ENCODE data around the gene ANTXR1. TPM values are rescaled to one million over a fixed set of nuclear protein-coding genes. Genes with fewer than 3 reads are reported as not detected.

ANTXR1 gene
- total RNA-seq, 1 donor from 2014 or later = 73.4 TPM

- no peaks in the 10 kb centered on the region for H3K27me3 Mint-ChIP-seq
- H3K27ac Mint-ChIP-seq = no peak overlapping the region
- H3K4me1 Mint-ChIP-seq (ENCODE audit: low read depth) = no peaks in the 10 kb centered on the region
- no peak for DNase-seq (ENCODE audit: low spot score, unreplicated experiment)
- H3K9me3 Mint-ChIP-seq (ENCODE audit: low read depth) = no peaks in the 10 kb centered on the region
- H3K4me3 Mint-ChIP-seq (ENCODE audit: low read depth) = no peak overlapping the region
- H3K36me3 Mint-ChIP-seq (ENCODE audit: insufficient read depth) = peaks cover 2% of the 10 kb centered on the region
- TF ChIP-seq, protein P1, sequence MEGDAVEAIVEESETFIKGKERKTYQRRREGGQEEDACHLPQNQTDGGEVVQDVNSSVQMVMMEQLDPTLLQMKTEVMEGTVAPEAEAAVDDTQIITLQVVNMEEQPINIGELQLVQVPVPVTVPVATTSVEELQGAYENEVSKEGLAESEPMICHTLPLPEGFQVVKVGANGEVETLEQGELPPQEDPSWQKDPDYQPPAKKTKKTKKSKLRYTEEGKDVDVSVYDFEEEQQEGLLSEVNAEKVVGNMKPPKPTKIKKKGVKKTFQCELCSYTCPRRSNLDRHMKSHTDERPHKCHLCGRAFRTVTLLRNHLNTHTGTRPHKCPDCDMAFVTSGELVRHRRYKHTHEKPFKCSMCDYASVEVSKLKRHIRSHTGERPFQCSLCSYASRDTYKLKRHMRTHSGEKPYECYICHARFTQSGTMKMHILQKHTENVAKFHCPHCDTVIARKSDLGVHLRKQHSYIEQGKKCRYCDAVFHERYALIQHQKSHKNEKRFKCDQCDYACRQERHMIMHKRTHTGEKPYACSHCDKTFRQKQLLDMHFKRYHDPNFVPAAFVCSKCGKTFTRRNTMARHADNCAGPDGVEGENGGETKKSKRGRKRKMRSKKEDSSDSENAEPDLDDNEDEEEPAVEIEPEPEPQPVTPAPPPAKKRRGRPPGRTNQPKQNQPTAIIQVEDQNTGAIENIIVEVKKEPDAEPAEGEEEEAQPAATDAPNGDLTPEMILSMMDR (IDR thresholded peaks at IDR 0.05; ENCODE audit: unreplicated experiment) = no peak
These were observed 106.3 kb downstream of the ANTXR1 start for GRCh38 chr2:69119104-69119894.

- no peak overlapping the region for H3K4me3 Mint-ChIP-seq (ENCODE audit: low read depth)
- peaks cover 12% of the 10 kb centered on the region for H3K36me3 Mint-ChIP-seq (ENCODE audit: insufficient read depth)
- no peak for DNase-seq (ENCODE audit: low spot score, unreplicated experiment)
- H3K27ac Mint-ChIP-seq = no peak overlapping the region
- TF ChIP-seq, protein P1 (IDR thresholded peaks at IDR 0.05; ENCODE audit: unreplicated experiment) = no peak
- H3K27me3 Mint-ChIP-seq = no peaks in the 10 kb centered on the region
- H3K9me3 Mint-ChIP-seq (ENCODE audit: low read depth) = no peaks in the 10 kb centered on the region
- H3K4me1 Mint-ChIP-seq (ENCODE audit: low read depth) = no peaks in the 10 kb centered on the region
These were observed 109.3 kb downstream of the ANTXR1 start for GRCh38 chr2:69122271-69122670.

- Mint-ChIP-seq H3K27ac (no peak overlapping the region), H3K4me3 (ENCODE audit: low read depth) (no peak overlapping the region), H3K4me1 (ENCODE audit: low read depth) (no peaks in the 10 kb centered on the region), H3K27me3 (no peaks in the 10 kb centered on the region), H3K36me3 (ENCODE audit: insufficient read depth) (peaks cover 15% of the 10 kb centered on the region), H3K9me3 (ENCODE audit: low read depth) (no peaks in the 10 kb centered on the region)
- no peak for DNase-seq (ENCODE audit: low spot score, unreplicated experiment)
- TF ChIP-seq, protein P1 (IDR thresholded peaks at IDR 0.05; ENCODE audit: unreplicated experiment) = no peak
These were observed 110.2 kb downstream of the ANTXR1 start for GRCh38 chr2:69123182-69123581.

GRCh38 chr2:69124343-69124742, 111.4 kb downstream of the ANTXR1 start:
- DNase-seq (ENCODE audit: low spot score, unreplicated experiment) = no peak
- no peaks in the 10 kb centered on the region for H3K4me1 Mint-ChIP-seq (ENCODE audit: low read depth)
- H3K4me3 Mint-ChIP-seq (ENCODE audit: low read depth) = no peak overlapping the region
- no peak overlapping the region for H3K27ac Mint-ChIP-seq
- H3K36me3 Mint-ChIP-seq (ENCODE audit: insufficient read depth) = peaks cover 20% of the 10 kb centered on the region
- H3K27me3 Mint-ChIP-seq = no peaks in the 10 kb centered on the region
- TF ChIP-seq, protein P1 (IDR thresholded peaks at IDR 0.05; ENCODE audit: unreplicated experiment) = no peak
- no peaks in the 10 kb centered on the region for H3K9me3 Mint-ChIP-seq (ENCODE audit: low read depth)

DNA sequence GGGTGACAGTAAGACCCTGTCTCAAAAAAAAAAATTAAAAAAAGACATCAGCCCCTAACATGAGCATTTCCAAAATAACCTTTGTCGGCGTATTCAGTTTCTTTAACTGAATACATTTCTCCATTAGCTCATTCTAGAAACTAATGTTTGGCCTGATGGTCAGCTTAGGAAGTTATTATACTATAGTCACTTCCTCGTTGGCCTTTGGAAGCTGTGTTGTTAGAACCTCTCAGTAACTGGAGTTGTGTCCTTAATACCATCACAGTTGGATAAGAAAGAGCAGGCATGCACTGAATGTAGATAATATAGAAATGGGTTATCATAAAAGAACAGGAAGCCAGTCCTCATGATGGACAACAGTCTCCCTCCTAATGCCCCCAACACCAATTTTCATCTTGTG, 112.8 kb downstream of the ANTXR1 start:
- no peak for DNase-seq (ENCODE audit: low spot score, unreplicated experiment)
- H3K4me3 Mint-ChIP-seq (ENCODE audit: low read depth) = no peak overlapping the region
- H3K4me1 Mint-ChIP-seq (ENCODE audit: low read depth) = no peaks in the 10 kb centered on the region
- H3K36me3 Mint-ChIP-seq (ENCODE audit: insufficient read depth) = peaks cover 20% of the 10 kb centered on the region
- no peaks in the 10 kb centered on the region for H3K27me3 Mint-ChIP-seq
- H3K9me3 Mint-ChIP-seq (ENCODE audit: low read depth) = no peaks in the 10 kb centered on the region
- no peak overlapping the region for H3K27ac Mint-ChIP-seq
- TF ChIP-seq, protein P1 (IDR thresholded peaks at IDR 0.05; ENCODE audit: unreplicated experiment) = no peak

All from progenitor cell of endocrine pancreas (in vitro differentiated cells).